Smooth muscle cell of trachea (primary cell): ENCODE measurements around the gene SMC1A. TPM values are rescaled to one million over a fixed set of nuclear protein-coding genes. Genes with fewer than 3 reads are reported as not detected.

Experiments
- total RNA-seq: library from RNA; depleted of rRNA; stranded (reverse); fragments of >200 nt; gene quantifications from 2 replicates; pipeline ENCODE4 v1.2.1, GENCODE V29; 2014

Gene SMC1A
- 9.1 and 16.7 TPM in 2 replicates for total RNA-seq

DNA sequence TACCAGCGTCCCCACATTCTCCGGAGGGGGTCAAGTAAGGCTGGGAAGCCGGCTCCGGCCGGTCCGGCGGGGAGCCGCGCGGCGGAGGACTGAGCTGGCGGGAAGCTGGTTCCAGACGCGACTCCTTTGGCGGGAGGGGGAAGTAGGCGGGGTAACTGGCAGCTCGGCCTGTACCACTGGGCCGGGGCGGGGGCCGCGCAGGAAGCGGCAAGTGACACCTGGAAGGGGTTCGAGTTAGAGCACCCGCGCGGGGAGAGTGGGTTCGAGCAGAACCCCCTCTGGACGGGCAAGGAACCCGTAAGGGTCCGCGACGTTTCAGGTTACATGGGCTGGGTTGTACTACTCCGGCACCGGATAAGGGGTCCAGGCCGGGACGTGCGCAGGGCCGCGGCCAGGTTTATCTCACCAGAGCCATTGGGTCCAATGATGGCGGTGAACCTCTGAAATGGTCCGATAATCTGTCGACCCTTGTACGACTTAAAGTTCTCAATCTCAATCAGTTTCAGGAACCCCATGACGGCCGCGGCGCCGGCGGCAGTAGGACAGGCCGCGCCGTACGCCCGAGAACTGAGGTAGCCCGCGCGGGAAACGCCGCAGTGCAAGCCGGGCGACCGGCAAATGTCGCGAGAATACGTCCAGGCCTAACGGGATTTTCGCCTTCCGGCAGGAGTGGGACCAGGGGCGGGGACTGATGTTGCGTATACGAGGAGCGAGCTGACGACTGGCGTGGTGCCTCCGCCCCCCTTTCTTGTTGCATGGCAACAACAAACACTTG lies at the start of gene SMC1A:
SMC1A (minus strand) TSS at position 569 of the 775 bp plus-strand sequence; CDS start at position 515, 54 bp downstream.

DNA sequence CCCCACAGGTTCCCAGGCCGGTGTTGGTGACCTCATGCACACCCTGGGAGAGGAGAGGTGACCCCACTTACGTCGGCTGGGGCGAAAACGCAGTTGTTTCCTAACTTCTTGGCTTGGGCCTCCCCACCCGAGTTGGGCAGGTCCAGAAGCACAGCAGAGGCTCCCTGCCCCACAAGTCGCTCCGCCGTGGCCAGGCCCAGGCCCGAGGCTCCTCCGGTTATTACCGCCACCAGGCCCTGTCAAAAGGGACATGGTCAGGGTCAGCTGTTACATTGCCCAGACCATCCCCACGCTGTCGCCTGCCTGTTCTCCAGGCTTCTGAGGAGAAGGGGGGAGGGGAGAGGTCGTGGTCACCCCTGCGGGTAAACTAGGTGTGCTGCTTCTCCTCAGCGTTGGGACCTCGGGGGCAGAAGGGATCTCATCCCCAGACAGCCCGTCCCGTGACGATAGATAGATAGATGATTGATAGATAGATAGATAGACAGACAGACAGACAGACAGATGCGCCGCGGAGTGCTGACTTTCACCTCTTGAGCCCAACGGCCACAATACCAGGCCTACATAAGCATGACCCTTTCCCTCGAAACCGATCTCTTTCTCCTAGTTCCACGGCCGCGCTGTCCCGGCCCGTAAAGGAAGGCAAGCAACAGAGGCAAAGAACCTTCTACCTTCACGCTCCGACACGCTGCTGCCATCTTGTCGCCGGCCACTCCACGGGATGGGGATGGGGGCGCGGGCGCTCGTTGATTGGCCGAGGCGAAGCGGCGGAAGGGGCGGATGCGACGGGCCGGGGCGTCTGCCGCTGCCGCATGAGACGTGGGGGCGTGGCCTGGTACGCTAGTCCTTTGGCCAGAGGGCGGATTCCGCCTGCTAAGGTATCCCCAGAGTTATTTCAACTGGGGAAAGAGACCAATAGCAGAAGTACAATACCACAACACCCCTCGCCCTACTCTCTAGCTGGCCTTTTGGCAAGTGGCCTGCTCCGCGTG lies 11.5 kb upstream of the SMC1A start, which contains the start of gene HSD17B10:
HSD17B10 (minus strand) TSS at position 720 of the 989 bp plus-strand sequence; CDS start at position 695, 25 bp downstream.

DNA sequence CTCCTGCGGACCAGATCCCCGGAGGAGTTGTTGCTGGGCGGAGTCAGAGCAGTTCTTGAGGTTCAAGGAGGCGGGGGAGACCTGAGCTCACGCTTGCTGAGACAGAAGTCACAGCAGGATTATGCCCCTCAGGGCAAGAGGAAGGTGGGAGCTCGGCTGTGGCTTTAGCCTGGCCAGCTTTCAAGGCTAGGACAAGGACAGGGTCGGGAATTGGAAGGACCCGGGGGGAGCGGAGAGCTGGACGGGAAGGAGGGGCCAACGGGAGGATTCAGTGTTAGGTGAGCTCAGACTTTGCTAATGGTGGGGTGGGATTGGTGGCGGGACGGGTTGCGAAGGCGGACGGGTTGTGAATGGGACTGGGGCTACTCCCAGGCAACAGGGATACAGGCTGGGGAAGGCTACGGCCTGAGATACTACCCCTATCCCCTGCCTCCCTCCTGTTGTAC lies 430 bp upstream of the SMC1A start, which contains the start of gene RIBC1:
RIBC1 (plus strand) TSS at position 13 of the 446 bp plus-strand sequence. CDS start 3,404 bp downstream, outside the sequence.

Other genes starting within 250 kb of the SMC1A start
- gene KDM5C, start 197.4 kb downstream of the SMC1A start, total RNA-seq: 76.8 and 155 TPM in 2 replicates
- 11.6 and 12.2 TPM in 2 replicates for gene IQSEC2, start 141.1 kb downstream of the SMC1A start, total RNA-seq
- 0.87 and 0.99 TPM in 2 replicates for gene RIBC1, start 219 bp upstream of the SMC1A start, total RNA-seq
- 39.2 and 65.3 TPM in 2 replicates for gene HSD17B10, start 11.7 kb upstream of the SMC1A start, total RNA-seq